ENCODE results near the gene TSPEAR.

The TSPEAR gene

GRCh38 chr21:44537930-44538911, 173.2 kb downstream of the TSPEAR start:
- no peak for DNase-seq

- DNase-seq, result no peak
These were observed 175.4 kb downstream of the TSPEAR start for GRCh38 chr21:44535963-44536362.

GRCh38 chr21:44534688-44535087, 176.7 kb downstream of the TSPEAR start:
- no peak for DNase-seq

- no peak for DNase-seq
These were observed 177.3 kb downstream of the TSPEAR start for GRCh38 chr21:44533891-44534627.

GRCh38 chr21:44533121-44533890, 178.1 kb downstream of the TSPEAR start:
- DNase-seq, result no peak

- DNase-seq, result no peak
These were observed 178.7 kb downstream of the TSPEAR start for GRCh38 chr21:44532712-44533111.

- no peak for DNase-seq
These were observed 179.5 kb downstream of the TSPEAR start for GRCh38 chr21:44531606-44532564.

GRCh38 chr21:44530903-44531605, 180.3 kb downstream of the TSPEAR start:
- DNase-seq, result no peak

- DNase-seq, result no peak
These were observed 181.0 kb downstream of the TSPEAR start for GRCh38 chr21:44530221-44530902.

GRCh38 chr21:44529503-44530125, 181.8 kb downstream of the TSPEAR start:
- no peak for DNase-seq

GRCh38 chr21:44529011-44529421, 182.4 kb downstream of the TSPEAR start:
- DNase-seq, result no peak

GRCh38 chr21:44528634-44528995, 182.8 kb downstream of the TSPEAR start:
- no peak for DNase-seq

- DNase-seq, result no peak
These were observed 183.3 kb downstream of the TSPEAR start for GRCh38 chr21:44527983-44528633.

GRCh38 chr21:44527156-44527982, 184.0 kb downstream of the TSPEAR start:
- no peak for DNase-seq

GRCh38 chr21:44526096-44526997, 185.0 kb downstream of the TSPEAR start:
- no peak for DNase-seq

- no peak for DNase-seq
These were observed 185.8 kb downstream of the TSPEAR start for GRCh38 chr21:44525391-44526095.
